GM18951 (cell line): Measurements from ENCODE around the gene CHKA.

Experiments used
- POLR2A ChIP-seq: IDR thresholded peaks from 4 replicates; pipeline ENCODE4 v1.6.1; 2011; ENCODE audit warnings: mild to moderate bottlenecking; ENCODE audit not compliant: insufficient read length, insufficient read depth; ENCODE audit errors: extremely low read depth
- in situ Hi-C: fragments of 300-500 bp; cut with MboI; formaldehyde crosslinking; loops from one replicate; pipeline ENCODE4 v1.12.0; 2022; ENCODE audit warnings: low sequenced_read_pairs, mixed read lengths, inconsistent platforms; ENCODE audit not compliant: unreplicated experiment

The CHKA gene

GRCh38 chr11:68028802-68029545, 92.2 kb downstream of the CHKA start:
- no peak for TF ChIP-seq POLR2A

GRCh38 chr11:68027667-68028066, 93.5 kb downstream of the CHKA start:
- no peak for TF ChIP-seq POLR2A
- in situ Hi-C loops: no loop called here

More at GRCh38 chr11:68028802-68029545, 92.2 kb downstream of the CHKA start:
- in situ Hi-C loops: no loop called here

- in situ Hi-C loops: no loop called here
- TF ChIP-seq POLR2A: no peak
Measured at GRCh38 chr11:68026391-68027105, 94.6 kb downstream of the CHKA start.

- in situ Hi-C loops: no loop called here
Measured at GRCh38 chr11:68025047-68025446, 96.1 kb downstream of the CHKA start.

GRCh38 chr11:68024508-68024907, 96.7 kb downstream of the CHKA start:
- in situ Hi-C loops: no loop called here
- TF ChIP-seq POLR2A: no peak

More at GRCh38 chr11:68025047-68025446, 96.1 kb downstream of the CHKA start:
- no peak for TF ChIP-seq POLR2A

- TF ChIP-seq POLR2A: no peak
- in situ Hi-C loops: no loop called here
Measured at GRCh38 chr11:68022531-68022930, 98.7 kb downstream of the CHKA start.

GRCh38 chr11:68021167-68021787, 99.9 kb downstream of the CHKA start:
- in situ Hi-C loops: no loop called here
- TF ChIP-seq POLR2A: no peak

GRCh38 chr11:68020575-68020974, 100.6 kb downstream of the CHKA start:
- in situ Hi-C loops: no loop called here
- no peak for TF ChIP-seq POLR2A

GRCh38 chr11:68019486-68019885, 101.7 kb downstream of the CHKA start:
- in situ Hi-C loops: no loop called here
- TF ChIP-seq POLR2A: no peak

- in situ Hi-C loops: no loop called here
- no peak for TF ChIP-seq POLR2A
Measured at GRCh38 chr11:68018730-68019190, 102.4 kb downstream of the CHKA start.

GRCh38 chr11:68017980-68018729, 103.0 kb downstream of the CHKA start:
- no peak for TF ChIP-seq POLR2A
- in situ Hi-C loops: no loop called here

- in situ Hi-C loops: no loop called here
Measured at GRCh38 chr11:68016904-68017817, 104.0 kb downstream of the CHKA start.

More at GRCh38 chr11:68016904-68017817, 104.0 kb downstream of the CHKA start:
- TF ChIP-seq POLR2A: no peak
